VCaP (cell line): ENCODE data around the gene MCFD2.
A peak's percentile ranks its signal among the peaks of the same experiment; 100 is the strongest.
"Not testable (repeated sequence)": the region's sequence is repeated elsewhere in the genome, so short reads cannot be mapped to it uniquely, and the experiment has no call there.

ENCODE experiments used
- H3K27ac ChIP-seq: fragments of 450-650 bp; 2 replicates; pipeline ENCODE4 v1.5.1; 2017
- CTCF ChIP-seq: fragments of 450-650 bp; conservative IDR thresholded peaks from 2 replicates; pipeline ENCODE4 v1.5.1; 2017; ENCODE audit warnings: mild to moderate bottlenecking, moderate library complexity

MCFD2 gene

GRCh38 chr2:46885376-46885775, 30.2 kb downstream of the MCFD2 start:
- H3K27ac ChIP-seq: no peak overlapping the region
- no peak for TF ChIP-seq CTCF

- TF ChIP-seq CTCF: no peak
- H3K27ac ChIP-seq: no peak overlapping the region
Measured at GRCh38 chr2:46879511-46879910, 36.1 kb downstream of the MCFD2 start.

- TF ChIP-seq CTCF: no peak
- H3K27ac ChIP-seq: no peak overlapping the region
Measured at GRCh38 chr2:46878886-46879285, 36.7 kb downstream of the MCFD2 start.

GRCh38 chr2:46878240-46878877, 37.2 kb downstream of the MCFD2 start:
- no peak for TF ChIP-seq CTCF
- no peak overlapping the region for H3K27ac ChIP-seq

GRCh38 chr2:46877619-46878113, 37.9 kb downstream of the MCFD2 start:
- H3K27ac ChIP-seq: no peak overlapping the region
- no peak for TF ChIP-seq CTCF

- TF ChIP-seq CTCF: peak; percentile 69
- no peak overlapping the region for H3K27ac ChIP-seq
Measured at GRCh38 chr2:46876741-46877384, 38.7 kb downstream of the MCFD2 start.

GRCh38 chr2:46875962-46876689, 39.5 kb downstream of the MCFD2 start:
- not testable (repeated sequence) for H3K27ac ChIP-seq
